ENCODE measurements around the gene SEC23B. TPM values are rescaled to one million over a fixed set of nuclear protein-coding genes. Genes with fewer than 3 reads are reported as not detected.
A peak's percentile ranks its signal among the peaks of the same experiment; 100 is the strongest.

Gene SEC23B
- total and polyA plus RNA-seq, 4 donors = 12.8 to 54.3 (median 34.8) TPM

DNA sequence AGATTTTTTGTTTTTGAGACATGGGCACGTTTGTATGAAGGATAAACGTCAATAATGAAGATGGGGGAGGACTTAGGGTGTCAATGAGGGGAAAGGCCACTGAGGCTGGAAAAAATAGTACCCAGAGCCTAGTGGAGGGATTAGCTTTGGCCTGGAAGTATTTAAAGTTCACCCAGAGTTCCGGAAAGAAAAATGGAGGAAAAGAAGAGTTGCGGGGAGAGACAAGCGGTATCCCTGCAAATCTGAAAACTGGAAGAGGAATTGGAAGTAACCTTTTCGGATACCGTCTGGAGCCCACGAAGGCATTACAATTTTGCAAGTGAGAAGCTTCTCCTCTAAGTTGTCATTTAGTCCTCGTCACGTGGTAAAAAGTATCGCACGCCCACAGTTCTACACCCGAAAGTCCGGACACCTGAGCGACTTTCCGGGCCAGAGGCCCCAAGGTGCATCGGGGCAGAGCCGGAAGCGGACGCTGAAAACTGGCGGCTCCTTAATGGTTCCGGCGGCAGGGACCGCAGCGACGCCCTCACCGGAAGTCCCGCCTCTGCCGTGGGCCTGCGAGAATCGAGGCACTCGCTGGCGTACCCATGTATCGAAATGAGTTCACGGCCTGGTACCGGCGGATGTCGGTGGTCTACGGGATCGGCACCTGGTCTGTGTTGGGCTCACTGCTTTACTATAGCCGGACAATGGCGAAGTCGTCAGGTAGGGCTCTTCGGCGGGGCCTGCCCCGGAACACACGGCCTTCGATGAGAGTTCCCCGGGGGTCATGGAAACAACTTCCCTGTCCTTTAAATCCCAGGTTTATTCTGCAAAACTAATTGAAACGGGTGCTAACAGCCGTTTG lies 59.4 kb downstream of the SEC23B start, which contains the start of gene SMIM26:
TSS of gene SMIM26 (plus strand) at position 541 of the 847 bp plus-strand sequence. CDS start at position 588, 47 bp downstream.
- WGBS = under 1% methylated on average over 51 of the region's 51 CpGs
- H3K9ac ChIP-seq (ENCODE audit: low read depth in 1 of 2, low read length in 2 of 2) = peak within 1 kb of the TSS; percentile 96

More for the DNA sequence above, 59.4 kb downstream of the SEC23B start, which contains the start of gene SMIM26:
- TF ChIP-seq EGR1 (IDR thresholded peaks at IDR 0.05; ENCODE audit: low read depth in 2 of 2) (peak in 1 of 2 donors; percentile 55), FOXA1 (IDR thresholded peaks at IDR 0.05) (peak; percentile 58), SP1 (IDR thresholded peaks at IDR 0.05) (peak; percentile 48), HNF4A (conservative IDR thresholded peaks at IDR 0.05) (peak; percentile 30 to 49), JUND (IDR thresholded peaks at IDR 0.05) (peak in 1 of 2 donors; percentile 24), YY1 (IDR thresholded peaks at IDR 0.05) (peak; percentile 92), RAD21 (IDR thresholded peaks at IDR 0.05) (peak; percentile 29 to 43), NR2F2 (IDR thresholded peaks at IDR 0.05) (no peak), ATF3 (IDR thresholded peaks at IDR 0.05) (no peak), RXRA (IDR thresholded peaks at IDR 0.05) (peak in 1 of 2 donors; percentile 57), FOXA2 (IDR thresholded peaks at IDR 0.05) (peak; percentile 26), HNF4G (IDR thresholded peaks at IDR 0.05) (no peak), GABPA (IDR thresholded peaks at IDR 0.05 in 1 of 2, conservative IDR thresholded peaks at IDR 0.05 in 1 of 2) (peak; percentile 95 to 99), MAX (IDR thresholded peaks at IDR 0.05) (peak; percentile 70), TAF1 (conservative IDR thresholded peaks at IDR 0.05) (peak; percentile 45)
- TF ChIP-seq, protein P1, sequence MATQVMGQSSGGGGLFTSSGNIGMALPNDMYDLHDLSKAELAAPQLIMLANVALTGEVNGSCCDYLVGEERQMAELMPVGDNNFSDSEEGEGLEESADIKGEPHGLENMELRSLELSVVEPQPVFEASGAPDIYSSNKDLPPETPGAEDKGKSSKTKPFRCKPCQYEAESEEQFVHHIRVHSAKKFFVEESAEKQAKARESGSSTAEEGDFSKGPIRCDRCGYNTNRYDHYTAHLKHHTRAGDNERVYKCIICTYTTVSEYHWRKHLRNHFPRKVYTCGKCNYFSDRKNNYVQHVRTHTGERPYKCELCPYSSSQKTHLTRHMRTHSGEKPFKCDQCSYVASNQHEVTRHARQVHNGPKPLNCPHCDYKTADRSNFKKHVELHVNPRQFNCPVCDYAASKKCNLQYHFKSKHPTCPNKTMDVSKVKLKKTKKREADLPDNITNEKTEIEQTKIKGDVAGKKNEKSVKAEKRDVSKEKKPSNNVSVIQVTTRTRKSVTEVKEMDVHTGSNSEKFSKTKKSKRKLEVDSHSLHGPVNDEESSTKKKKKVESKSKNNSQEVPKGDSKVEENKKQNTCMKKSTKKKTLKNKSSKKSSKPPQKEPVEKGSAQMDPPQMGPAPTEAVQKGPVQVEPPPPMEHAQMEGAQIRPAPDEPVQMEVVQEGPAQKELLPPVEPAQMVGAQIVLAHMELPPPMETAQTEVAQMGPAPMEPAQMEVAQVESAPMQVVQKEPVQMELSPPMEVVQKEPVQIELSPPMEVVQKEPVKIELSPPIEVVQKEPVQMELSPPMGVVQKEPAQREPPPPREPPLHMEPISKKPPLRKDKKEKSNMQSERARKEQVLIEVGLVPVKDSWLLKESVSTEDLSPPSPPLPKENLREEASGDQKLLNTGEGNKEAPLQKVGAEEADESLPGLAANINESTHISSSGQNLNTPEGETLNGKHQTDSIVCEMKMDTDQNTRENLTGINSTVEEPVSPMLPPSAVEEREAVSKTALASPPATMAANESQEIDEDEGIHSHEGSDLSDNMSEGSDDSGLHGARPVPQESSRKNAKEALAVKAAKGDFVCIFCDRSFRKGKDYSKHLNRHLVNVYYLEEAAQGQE (IDR thresholded peaks at IDR 0.05) = peak; percentile 36
- TF ChIP-seq, protein P2, sequence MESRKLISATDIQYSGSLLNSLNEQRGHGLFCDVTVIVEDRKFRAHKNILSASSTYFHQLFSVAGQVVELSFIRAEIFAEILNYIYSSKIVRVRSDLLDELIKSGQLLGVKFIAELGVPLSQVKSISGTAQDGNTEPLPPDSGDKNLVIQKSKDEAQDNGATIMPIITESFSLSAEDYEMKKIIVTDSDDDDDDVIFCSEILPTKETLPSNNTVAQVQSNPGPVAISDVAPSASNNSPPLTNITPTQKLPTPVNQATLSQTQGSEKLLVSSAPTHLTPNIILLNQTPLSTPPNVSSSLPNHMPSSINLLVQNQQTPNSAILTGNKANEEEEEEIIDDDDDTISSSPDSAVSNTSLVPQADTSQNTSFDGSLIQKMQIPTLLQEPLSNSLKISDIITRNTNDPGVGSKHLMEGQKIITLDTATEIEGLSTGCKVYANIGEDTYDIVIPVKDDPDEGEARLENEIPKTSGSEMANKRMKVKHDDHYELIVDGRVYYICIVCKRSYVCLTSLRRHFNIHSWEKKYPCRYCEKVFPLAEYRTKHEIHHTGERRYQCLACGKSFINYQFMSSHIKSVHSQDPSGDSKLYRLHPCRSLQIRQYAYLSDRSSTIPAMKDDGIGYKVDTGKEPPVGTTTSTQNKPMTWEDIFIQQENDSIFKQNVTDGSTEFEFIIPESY (IDR thresholded peaks at IDR 0.05) = peak; percentile 85
- TF ChIP-seq, protein P3, sequence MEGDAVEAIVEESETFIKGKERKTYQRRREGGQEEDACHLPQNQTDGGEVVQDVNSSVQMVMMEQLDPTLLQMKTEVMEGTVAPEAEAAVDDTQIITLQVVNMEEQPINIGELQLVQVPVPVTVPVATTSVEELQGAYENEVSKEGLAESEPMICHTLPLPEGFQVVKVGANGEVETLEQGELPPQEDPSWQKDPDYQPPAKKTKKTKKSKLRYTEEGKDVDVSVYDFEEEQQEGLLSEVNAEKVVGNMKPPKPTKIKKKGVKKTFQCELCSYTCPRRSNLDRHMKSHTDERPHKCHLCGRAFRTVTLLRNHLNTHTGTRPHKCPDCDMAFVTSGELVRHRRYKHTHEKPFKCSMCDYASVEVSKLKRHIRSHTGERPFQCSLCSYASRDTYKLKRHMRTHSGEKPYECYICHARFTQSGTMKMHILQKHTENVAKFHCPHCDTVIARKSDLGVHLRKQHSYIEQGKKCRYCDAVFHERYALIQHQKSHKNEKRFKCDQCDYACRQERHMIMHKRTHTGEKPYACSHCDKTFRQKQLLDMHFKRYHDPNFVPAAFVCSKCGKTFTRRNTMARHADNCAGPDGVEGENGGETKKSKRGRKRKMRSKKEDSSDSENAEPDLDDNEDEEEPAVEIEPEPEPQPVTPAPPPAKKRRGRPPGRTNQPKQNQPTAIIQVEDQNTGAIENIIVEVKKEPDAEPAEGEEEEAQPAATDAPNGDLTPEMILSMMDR (IDR thresholded peaks at IDR 0.05; ENCODE audit: low read depth, low read length, missing input control) = no peak
- Histone ChIP-seq H3K9me3 (ENCODE audit: control insufficient read depth in 4 of 4, low read length in 3 of 4) (no peaks in the 10 kb centered on the region), H3K4me1 (ENCODE audit: control insufficient read depth in 4 of 4, insufficient read depth in 4 of 4, low read length in 3 of 4) (peaks cover 2 to 12% (median 7%) of the 10 kb centered on the region in 4 donors), H3K36me3 (ENCODE audit: control insufficient read depth in 4 of 4, insufficient read depth in 3 of 4, low read depth in 1 of 4, low read length in 3 of 4) (peaks cover 5 to 17% (median 9%) of the 10 kb centered on the region in 4 donors), H3K4me3 (ENCODE audit: low read depth in 1 of 3, low read length in 3 of 3) (peak within 1 kb of the TSS; percentile 58 to 87 (median 76)), H3K27ac (ENCODE audit: low read depth in 1 of 2, low read length in 2 of 2) (peak within 1 kb of the TSS; percentile 71 to 77), H3K27me3 (ENCODE audit: control insufficient read depth in 4 of 4, insufficient read depth in 4 of 4, low read length in 3 of 4) (no peaks in the 10 kb centered on the region)
- peak; percentile 93 for DNase-seq (ENCODE audit: low spot score)
